H9 (cell line): ENCODE data around the gene NCOA5. TPM values are rescaled to one million over a fixed set of nuclear protein-coding genes. Genes with fewer than 3 reads are reported as not detected.

Experiments
- DNase-seq: peaks from one replicate; pipeline ENCODE4 v3.0.0-alpha.2; 2017
- H2AFZ ChIP-seq: one replicate; pipeline ENCODE4 v1.6.1; 2013; ENCODE audit warnings: mild to moderate bottlenecking, low read length, control low read depth, moderate library complexity
- H2AK5ac ChIP-seq: 2 replicates; pipeline ENCODE4 v1.6.1; 2013; ENCODE audit warnings: low read length, control low read depth, mixed read lengths; ENCODE audit not compliant: insufficient read length
- H2BK120ac ChIP-seq: one replicate; pipeline ENCODE4 v1.6.1; 2013; ENCODE audit warnings: low read depth, mild to moderate bottlenecking, low read length, control low read depth, inconsistent platforms; ENCODE audit not compliant: poor library complexity, severe bottlenecking
- H2BK12ac ChIP-seq: 2 replicates; pipeline ENCODE4 v1.6.1; 2013; ENCODE audit warnings: low read length, control low read depth, mixed read lengths, low read depth; ENCODE audit not compliant: insufficient read length
- H2BK15ac ChIP-seq: 2 replicates; pipeline ENCODE4 v1.6.1; 2013; ENCODE audit warnings: low read depth, low read length, control low read depth
- H2BK20ac ChIP-seq: one replicate; pipeline ENCODE4 v1.6.1; 2013; ENCODE audit warnings: low read depth, mild to moderate bottlenecking, low read length, control low read depth, inconsistent platforms; ENCODE audit not compliant: poor library complexity, severe bottlenecking
- H2BK5ac ChIP-seq: 2 replicates; pipeline ENCODE4 v1.6.1; 2013; ENCODE audit warnings: low read length, control low read depth, mixed read lengths; ENCODE audit not compliant: insufficient read length
- H3K14ac ChIP-seq: 2 replicates; pipeline ENCODE4 v1.6.1; 2013; ENCODE audit warnings: low read length, control low read depth; ENCODE audit not compliant: insufficient read depth
- H3K18ac ChIP-seq: 2 replicates; pipeline ENCODE4 v1.6.1; 2013; ENCODE audit warnings: low read depth, mild to moderate bottlenecking, mixed read lengths, low read length, control low read depth; ENCODE audit not compliant: insufficient read length
- H3K23ac ChIP-seq: 2 replicates; pipeline ENCODE4 v1.6.1; 2013; ENCODE audit warnings: low read length, control low read depth, mixed read lengths, low read depth; ENCODE audit not compliant: insufficient read length
- H3K23me2 ChIP-seq: 2 replicates; pipeline ENCODE4 v1.6.1; 2013; ENCODE audit warnings: low read depth, mild to moderate bottlenecking, mixed read lengths, low read length, control low read depth; ENCODE audit not compliant: insufficient read length, poor library complexity, severe bottlenecking
- H3K27ac ChIP-seq: 2 replicates; pipeline ENCODE4 v1.5.1; 2013; ENCODE audit warnings: low read length, control low read depth, mixed read lengths, low read depth; ENCODE audit not compliant: insufficient read length
- H3K27me3 ChIP-seq: 2 replicates; pipeline ENCODE4 v1.6.1; 2013; ENCODE audit warnings: low read length, control low read depth, inconsistent platforms; ENCODE audit not compliant: insufficient read depth
- H3K4ac ChIP-seq: 2 replicates; pipeline ENCODE4 v1.6.1; 2013; ENCODE audit warnings: low read depth, mild to moderate bottlenecking, control low read depth, inconsistent platforms, low read length, moderate library complexity
- H3K4me1 ChIP-seq: 2 replicates; pipeline ENCODE4 v1.6.1; 2013; ENCODE audit warnings: low read length, control low read depth, inconsistent platforms; ENCODE audit not compliant: insufficient read depth
- H3K4me2 ChIP-seq: 2 replicates; pipeline ENCODE4 v1.6.1; 2013; ENCODE audit warnings: low read length, control low read depth, mixed read lengths; ENCODE audit not compliant: insufficient read length, insufficient read depth
- H3K56ac ChIP-seq: 2 replicates; pipeline ENCODE4 v1.6.1; 2013; ENCODE audit warnings: low read depth, mild to moderate bottlenecking, mixed read lengths, low read length, control low read depth; ENCODE audit not compliant: insufficient read length
- H3K79me1 ChIP-seq: 2 replicates; pipeline ENCODE4 v1.6.1; 2013; ENCODE audit warnings: low read depth, mild to moderate bottlenecking, moderate library complexity, low read length, control low read depth, inconsistent platforms; ENCODE audit not compliant: insufficient read depth, poor library complexity, severe bottlenecking
- H3K79me2 ChIP-seq: 2 replicates; pipeline ENCODE4 v1.6.1; 2013; ENCODE audit warnings: low read length, control low read depth, inconsistent platforms; ENCODE audit not compliant: insufficient read depth
- H3K9ac ChIP-seq: 2 replicates; pipeline ENCODE4 v1.6.1; 2013; ENCODE audit warnings: low read length, control low read depth, mixed read lengths; ENCODE audit not compliant: insufficient read length; ENCODE audit errors: extremely low read depth
- H3K9me3 ChIP-seq: one replicate; pipeline ENCODE4 v1.6.1; 2013; ENCODE audit warnings: low read depth, low read length, inconsistent platforms; ENCODE audit not compliant: control insufficient read depth
- H3T11ph ChIP-seq: one replicate; pipeline ENCODE4 v1.6.1; 2013; ENCODE audit warnings: mild to moderate bottlenecking, low read length, control low read depth, inconsistent platforms
- H4K20me1 ChIP-seq: one replicate; pipeline ENCODE4 v1.6.1; 2013; ENCODE audit not compliant: control insufficient read depth, insufficient read length, insufficient read depth
- H4K5ac ChIP-seq: 2 replicates; pipeline ENCODE4 v1.6.1; 2013; ENCODE audit warnings: low read depth, mild to moderate bottlenecking, mixed read lengths, low read length, control low read depth; ENCODE audit not compliant: insufficient read length
- H4K8ac ChIP-seq: replicated peaks from 2 replicates; pipeline ENCODE4 v1.6.1; 2013; ENCODE audit warnings: low read length, control low read depth, mixed read lengths, low read depth; ENCODE audit not compliant: insufficient read length
- H4K91ac ChIP-seq: 2 replicates; pipeline ENCODE4 v1.6.1; 2013; ENCODE audit warnings: low read depth, mild to moderate bottlenecking, moderate library complexity, mixed read lengths, low read length, control low read depth; ENCODE audit not compliant: insufficient read length
- H3K27ac Mint-ChIP-seq, 3 experiments: 2 replicates in 2 of 3; 3 replicates in 1 of 3; pipeline ENCODE4 v1.8.0; 2020 to 2021; ENCODE audit warnings: mixed read lengths in 3 of 3, mild to moderate bottlenecking in 1 of 3, moderate library complexity in 1 of 3
- H3K27me3 Mint-ChIP-seq: 2 replicates; pipeline ENCODE4 v1.8.0; 2021; ENCODE audit warnings: low read depth, mild to moderate bottlenecking, moderate library complexity, mixed read lengths
- H3K36me3 Mint-ChIP-seq, 3 experiments: 2 replicates in 2 of 3; 3 replicates in 1 of 3; pipeline ENCODE4 v1.8.0; 2020 to 2021; ENCODE audit warnings: low read depth in 3 of 3, mixed read lengths in 3 of 3; ENCODE audit not compliant: insufficient read depth in 1 of 3
- H3K4me1 Mint-ChIP-seq, 2 experiments: 2 replicates each; pipeline ENCODE4 v1.8.0; 2020; ENCODE audit warnings: mixed read lengths in 2 of 2
- H3K4me3 Mint-ChIP-seq, 2 experiments: 2 replicates in 1 of 2; 3 replicates in 1 of 2; pipeline ENCODE4 v1.8.0; 2020 to 2021; ENCODE audit warnings: mild to moderate bottlenecking in 2 of 2, mixed read lengths in 2 of 2, moderate library complexity in 1 of 2
- H3K9me3 Mint-ChIP-seq, 2 experiments: 2 replicates in 1 of 2; 3 replicates in 1 of 2; pipeline ENCODE4 v1.8.0; 2020; ENCODE audit warnings: mild to moderate bottlenecking in 2 of 2, mixed read lengths in 2 of 2, moderate library complexity in 1 of 2
- CTCF ChIP-seq: fragments of 200-600 bp; sonication (generic); conservative IDR thresholded peaks from 3 replicates; pipeline ENCODE4 v1.8.0; 2021; ENCODE audit warnings: antibody characterized with exemption, mild to moderate bottlenecking
- WGBS: extraction: QIAGEN DNeasy Blood & Tissue Kit; methylation state at CpG from one replicate; pipeline ENCODE4 v1.1.7; 2013; ENCODE audit warnings: missing lambda C conversion rate, low lambda C conversion rate, mixed read lengths; ENCODE audit not compliant: insufficient read length; ENCODE audit errors: extremely low coverage; 5-methylcytosine and 5-hydroxymethylcytosine counted together
- total RNA-seq: library from RNA; stranded (reverse); gene quantifications from 2 replicates; pipeline ENCODE4 v1.2.1, GENCODE V29; 2021

Gene NCOA5
- total RNA-seq, 1 experiment from 2014 or later: 55.7 TPM

- H3K4me1 Mint-ChIP-seq: peaks cover 5 to 6% of the 10 kb centered on the region in 2 experiments
- H3K27me3 Mint-ChIP-seq: no peaks in the 10 kb centered on the region
- H3K4me3 Mint-ChIP-seq: no peak overlapping the region
- WGBS: no CpG with 5 or more reads among the region's 11 CpGs
- Histone ChIP-seq H4K91ac (no peak overlapping the region), H2BK120ac (no peak overlapping the region), H3K18ac (no peak overlapping the region), H3K27me3 (no peaks in the 10 kb centered on the region), H2BK20ac (no peak overlapping the region), H3K27ac (no peak overlapping the region), H3K9ac (no peak overlapping the region), H3K79me1 (no peaks in the 10 kb centered on the region), H3K4ac (no peak overlapping the region), H3T11ph (no peak overlapping the region), H3K14ac (no peak overlapping the region), H2AK5ac (no peak overlapping the region), H2BK12ac (no peak overlapping the region), H3K9me3 (no peaks in the 10 kb centered on the region), H2BK5ac (no peak overlapping the region), H3K4me1 (no peaks in the 10 kb centered on the region), H3K23me2 (no peaks in the 10 kb centered on the region), H4K20me1 (no peaks in the 10 kb centered on the region), H4K5ac (no peak overlapping the region), H3K23ac (no peak overlapping the region), H2AFZ (no peak overlapping the region), H4K8ac (no peak overlapping the region), H3K79me2 (no peaks in the 10 kb centered on the region), H3K4me2 (no peak overlapping the region), H3K56ac (no peak overlapping the region), H2BK15ac (no peak overlapping the region)
- H3K27ac Mint-ChIP-seq: no peak overlapping the region
- no peaks in the 10 kb centered on the region for H3K9me3 Mint-ChIP-seq
- H3K36me3 Mint-ChIP-seq: peaks cover 17 to 37% (median 35%) of the 10 kb centered on the region in 3 experiments; a peak in 6 of 7 replicates
- TF ChIP-seq CTCF: no peak
- no peak for DNase-seq
These were observed 33.9 kb upstream of the NCOA5 start for GRCh38 chr20:46123482-46124245.
